Lower leg skin (tissue), 4 donors: ENCODE measurements around the gene GRID2. TPM values are rescaled to one million over a fixed set of nuclear protein-coding genes. Genes with fewer than 3 reads are reported as not detected.

ENCODE experiments used
- DNase-seq, 2 donors: peaks; one replicate each; pipeline ENCODE4 v3.0.0-alpha.2; 2019; ENCODE audit warnings: low spot score in 2 of 2
- H3K4me3 ChIP-seq: fragments of 200-600 bp; sonication (generic); 2 replicates; pipeline ENCODE4 v1.5.1; 2017; ENCODE audit warnings: mild to moderate bottlenecking, low read depth; ENCODE audit not compliant: poor library complexity, severe bottlenecking
- CTCF ChIP-seq, 3 donors: fragments of 450-650 bp; IDR thresholded peaks; one replicate each; pipeline ENCODE4 v1.5.1; 2016; ENCODE audit warnings: antibody characterized with exemption in 3 of 3, mild to moderate bottlenecking in 3 of 3, moderate library complexity in 2 of 3
- POLR2A ChIP-seq, 2 donors: fragments of 450-650 bp; IDR thresholded peaks; one replicate each; pipeline ENCODE4 v1.6.1; 2016 to 2017; ENCODE audit warnings: antibody characterized with exemption in 2 of 2, mild to moderate bottlenecking in 1 of 2, moderate library complexity in 1 of 2
- whole genome bisulfite sequencing, 2 donors: methylation state at CpG; one replicate each; pipeline ENCODE4 v1.1.5; 2018; 5-methylcytosine and 5-hydroxymethylcytosine counted together
- intact Hi-C: fragments of 100-400 bp; cut with DNase I; formaldehyde crosslinking; loops from one replicate; pipeline ENCODE4 v1.15.0; 2023; ENCODE audit warnings: low total_unique reads
- total RNA-seq, 4 donors: library from RNA; depleted of rRNA; stranded (reverse); fragments of >200 nt; gene quantifications; one replicate each; pipeline ENCODE4 v1.1.0, GENCODE V29; 2016

Gene GRID2
- total RNA-seq, 4 donors from 2014 or later: not detected

GRCh38 chr4:93749292-93749761 is 1445.6 kb downstream of the GRID2 start:
- no peak for DNase-seq
- no peak for TF ChIP-seq POLR2A (IDR thresholded peaks at IDR 0.05)
- TF ChIP-seq CTCF (IDR thresholded peaks at IDR 0.05): no peak
- 85 to 90% methylated on average over 3 of the region's 3 CpGs for WGBS, 2 donors
- no peak overlapping the region for H3K4me3 ChIP-seq
- intact Hi-C loops: no loop called here

- TF ChIP-seq POLR2A (IDR thresholded peaks at IDR 0.05) (no peak), CTCF (IDR thresholded peaks at IDR 0.05) (no peak)
- intact Hi-C loops: no loop called here
- H3K4me3 ChIP-seq: no peak overlapping the region
- 75 to 79% methylated on average over 3 of the region's 3 CpGs for WGBS, 2 donors
- no peak for DNase-seq
Measured at GRCh38 chr4:93751411-93751810, 1447.6 kb downstream of the GRID2 start.

GRCh38 chr4:93756101-93756500 is 1452.3 kb downstream of the GRID2 start:
- no peak overlapping the region for H3K4me3 ChIP-seq
- no peak for DNase-seq
- TF ChIP-seq CTCF (IDR thresholded peaks at IDR 0.05): no peak
- no peak for TF ChIP-seq POLR2A (IDR thresholded peaks at IDR 0.05)
- 92 to 94% methylated on average over 2 of the region's 2 CpGs for WGBS, 2 donors
- intact Hi-C loops: no loop called here

- no peak for DNase-seq
- no peak for TF ChIP-seq CTCF (IDR thresholded peaks at IDR 0.05)
- TF ChIP-seq POLR2A (IDR thresholded peaks at IDR 0.05): no peak
- no peak overlapping the region for H3K4me3 ChIP-seq
- intact Hi-C loops: no loop called here
- WGBS, 2 donors: 38 to 53% methylated on average over 2 of the region's 2 CpGs
Measured at GRCh38 chr4:93759506-93759905, 1455.7 kb downstream of the GRID2 start.

GRCh38 chr4:93760284-93760683 is 1456.5 kb downstream of the GRID2 start:
- no peak for DNase-seq
- intact Hi-C loops: loop anchor here (5.0 kb wide), 1 partner anchor 1658 kb away; no protein-coding TSS in a partner anchor
- 73 to 79% methylated on average over 2 of the region's 2 CpGs for WGBS, 2 donors
- no peak overlapping the region for H3K4me3 ChIP-seq
- no peak for TF ChIP-seq CTCF (IDR thresholded peaks at IDR 0.05)
- TF ChIP-seq POLR2A (IDR thresholded peaks at IDR 0.05): no peak

GRCh38 chr4:93761286-93761685 is 1457.5 kb downstream of the GRID2 start:
- intact Hi-C loops: loop anchor here (5.0 kb wide), 1 partner anchor 1659 kb away; no protein-coding TSS in a partner anchor
- DNase-seq: no peak
- H3K4me3 ChIP-seq: no peak overlapping the region
- TF ChIP-seq POLR2A (IDR thresholded peaks at IDR 0.05) (no peak), CTCF (IDR thresholded peaks at IDR 0.05) (no peak)
- 63 to 69% methylated on average over 1 of the region's 1 CpG for WGBS, 2 donors
